Brain microvascular endothelial cell (primary cell): ENCODE results near the gene CFAP20DC.
"Not testable (repeated sequence)": the region's sequence is repeated elsewhere in the genome, so short reads cannot be mapped to it uniquely, and the experiment has no call there.

Experiments used
- DNase-seq: peaks from one replicate; pipeline ENCODE4 v3.0.0-alpha.2; 2020
- H3K27ac ChIP-seq: fragments of 250-450 bp; sonication (Bioruptor Pico); 2 replicates; pipeline ENCODE4 v1.5.1; 2020; ENCODE audit warnings: mild to moderate bottlenecking, moderate library complexity
- H3K27me3 ChIP-seq: fragments of 250-450 bp; sonication (Bioruptor Pico); replicated peaks from 2 replicates; pipeline ENCODE4 v1.5.1; 2020; ENCODE audit warnings: mild to moderate bottlenecking
- H3K36me3 ChIP-seq: fragments of 250-450 bp; sonication (Bioruptor Pico); replicated peaks from 2 replicates; pipeline ENCODE4 v1.5.1; 2020; ENCODE audit warnings: mild to moderate bottlenecking
- H3K4me3 ChIP-seq: 2 replicates; pipeline ENCODE4 v1.5.1; 2011; ENCODE audit warnings: low read depth, mild to moderate bottlenecking, control low read depth, low read length, moderate library complexity
- in situ Hi-C: cut with HindIII; loops from 2 replicates; pipeline ENCODE4 v1.10.0; 2017; ENCODE audit warnings: low sequenced_read_pairs, low pct_ligation_motif_present
- TF ChIP-seq, protein P1 (sequence below): IDR thresholded peaks from 2 replicates; pipeline ENCODE4 v1.5.1; 2011; ENCODE audit warnings: low read depth, mild to moderate bottlenecking, moderate library complexity, low read length, control low read depth, inconsistent platforms; ENCODE audit errors: missing control alignments

CFAP20DC gene

DNA sequence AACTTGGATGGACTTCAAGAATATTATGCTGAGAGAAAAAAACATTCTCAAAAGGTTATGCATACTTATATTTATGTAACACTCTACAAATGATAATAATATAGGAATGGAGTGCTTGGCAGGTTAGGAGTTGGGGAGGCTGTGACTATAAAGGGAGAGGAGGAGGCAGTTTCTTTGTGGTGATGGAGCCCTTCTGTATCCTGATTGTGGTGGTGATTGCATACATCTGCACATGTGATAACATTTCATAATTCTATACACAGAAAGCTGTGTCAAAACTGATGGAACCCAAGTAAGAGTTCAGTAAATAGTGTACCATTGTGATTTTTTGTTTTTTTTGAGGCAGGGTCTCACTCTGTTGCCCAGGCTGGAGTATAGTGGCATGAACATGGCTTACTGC, 351.6 kb downstream of the CFAP20DC start:
- Histone ChIP-seq H3K27ac (no peak overlapping the region), H3K27me3 (no peaks in the 10 kb centered on the region), H3K36me3 (no peaks in the 10 kb centered on the region), H3K4me3 (no peak overlapping the region)
- no peak for DNase-seq
- TF ChIP-seq, protein P1, sequence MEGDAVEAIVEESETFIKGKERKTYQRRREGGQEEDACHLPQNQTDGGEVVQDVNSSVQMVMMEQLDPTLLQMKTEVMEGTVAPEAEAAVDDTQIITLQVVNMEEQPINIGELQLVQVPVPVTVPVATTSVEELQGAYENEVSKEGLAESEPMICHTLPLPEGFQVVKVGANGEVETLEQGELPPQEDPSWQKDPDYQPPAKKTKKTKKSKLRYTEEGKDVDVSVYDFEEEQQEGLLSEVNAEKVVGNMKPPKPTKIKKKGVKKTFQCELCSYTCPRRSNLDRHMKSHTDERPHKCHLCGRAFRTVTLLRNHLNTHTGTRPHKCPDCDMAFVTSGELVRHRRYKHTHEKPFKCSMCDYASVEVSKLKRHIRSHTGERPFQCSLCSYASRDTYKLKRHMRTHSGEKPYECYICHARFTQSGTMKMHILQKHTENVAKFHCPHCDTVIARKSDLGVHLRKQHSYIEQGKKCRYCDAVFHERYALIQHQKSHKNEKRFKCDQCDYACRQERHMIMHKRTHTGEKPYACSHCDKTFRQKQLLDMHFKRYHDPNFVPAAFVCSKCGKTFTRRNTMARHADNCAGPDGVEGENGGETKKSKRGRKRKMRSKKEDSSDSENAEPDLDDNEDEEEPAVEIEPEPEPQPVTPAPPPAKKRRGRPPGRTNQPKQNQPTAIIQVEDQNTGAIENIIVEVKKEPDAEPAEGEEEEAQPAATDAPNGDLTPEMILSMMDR, result no peak
- in situ Hi-C loops, result no loop called here

DNA sequence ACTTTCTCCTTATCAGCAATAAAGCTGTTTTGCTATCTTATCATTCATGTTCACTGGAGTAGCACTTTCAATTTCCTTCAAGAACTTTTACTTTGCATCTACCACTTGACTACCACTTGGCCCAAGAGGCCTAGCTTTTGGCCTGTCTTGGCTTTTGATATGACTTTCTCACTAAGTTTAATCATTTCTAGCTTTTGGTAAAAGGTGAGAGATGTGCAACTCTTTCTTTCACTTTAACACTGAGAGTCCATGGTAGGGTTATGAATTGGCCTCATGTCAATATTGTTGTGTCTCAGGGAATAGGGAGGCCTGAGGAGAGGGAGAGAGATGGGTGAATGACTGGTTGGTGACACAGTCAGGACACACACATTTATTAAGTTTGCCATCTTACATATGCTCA, 352.3 kb downstream of the CFAP20DC start:
- in situ Hi-C loops, result no loop called here
- TF ChIP-seq, protein P1, result no peak
- Histone ChIP-seq H3K27me3 (no peaks in the 10 kb centered on the region), H3K4me3 (no peak overlapping the region), H3K27ac (no peak overlapping the region), H3K36me3 (no peaks in the 10 kb centered on the region)
- no peak for DNase-seq

DNA sequence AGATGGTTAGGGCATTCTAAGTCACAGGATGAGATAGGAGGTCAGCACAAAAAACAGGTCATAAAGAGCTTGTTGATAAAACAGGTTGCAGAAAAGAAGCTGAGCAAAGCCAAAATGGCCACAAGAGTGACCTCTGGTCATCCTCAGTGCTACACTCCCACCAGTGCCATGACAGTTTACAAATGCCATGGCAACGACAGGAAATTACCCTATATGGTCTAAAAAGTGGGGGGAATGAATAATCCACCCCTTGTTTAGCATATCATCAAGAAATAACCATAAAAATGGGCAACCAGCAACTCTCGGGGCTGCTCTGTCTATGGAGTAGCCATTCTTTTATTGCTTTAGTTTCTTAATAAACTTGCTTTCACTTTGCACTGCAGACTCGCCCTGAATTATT, 353.0 kb downstream of the CFAP20DC start:
- DNase-seq, H3K36me3 ChIP-seq, in situ Hi-C loops, H3K27ac ChIP-seq, H3K27me3 ChIP-seq, H3K4me3 ChIP-seq: not testable (repeated sequence)

DNA sequence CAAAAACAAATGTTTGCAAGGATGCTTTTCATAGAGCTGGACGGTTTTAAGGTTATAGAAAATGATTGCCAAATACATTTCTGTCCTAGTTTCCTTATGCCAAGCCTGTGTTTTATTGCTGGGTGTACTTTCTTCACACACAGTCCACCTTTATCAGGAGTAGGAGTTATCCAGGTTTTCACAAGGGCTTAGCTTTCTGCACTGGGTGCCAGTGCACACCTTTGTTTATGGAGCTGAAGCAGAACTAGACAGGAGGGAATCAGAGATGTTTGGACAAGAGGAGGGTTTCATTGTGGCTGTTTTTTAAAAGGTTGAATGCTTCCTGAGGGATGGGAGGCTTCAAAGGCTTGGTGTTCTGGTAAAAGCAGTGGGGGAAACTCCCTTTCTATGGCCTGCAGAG, 353.7 kb downstream of the CFAP20DC start:
- H3K4me3 ChIP-seq, result no peak overlapping the region
- H3K27me3 ChIP-seq, result no peaks in the 10 kb centered on the region
- in situ Hi-C loops, result no loop called here
- TF ChIP-seq, protein P1, result no peak
- no peaks in the 10 kb centered on the region for H3K36me3 ChIP-seq
- no peak overlapping the region for H3K27ac ChIP-seq
- no peak for DNase-seq

DNA sequence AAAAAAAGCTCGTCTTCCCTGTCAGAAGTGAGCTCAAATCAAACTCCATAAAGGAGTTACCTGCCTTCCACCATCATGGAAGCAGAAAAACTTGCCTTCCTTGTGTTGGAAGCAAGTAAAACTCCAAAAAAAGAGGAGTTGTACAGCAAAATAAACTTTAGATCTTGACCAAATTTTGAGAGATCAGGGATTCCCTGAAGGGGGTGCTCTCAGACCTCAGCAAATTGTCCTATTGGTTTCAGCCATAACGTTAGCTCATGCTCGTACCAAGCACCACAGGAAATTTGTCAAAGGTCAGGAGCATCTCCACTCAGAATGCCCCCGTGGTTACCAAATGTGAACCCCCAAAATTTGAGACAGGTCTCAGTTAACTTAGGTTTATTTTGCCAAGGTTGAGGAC, 354.5 kb downstream of the CFAP20DC start:
- DNase-seq, H3K27ac ChIP-seq, H3K4me3 ChIP-seq, H3K36me3 ChIP-seq, H3K27me3 ChIP-seq, in situ Hi-C loops: not testable (repeated sequence)

DNA sequence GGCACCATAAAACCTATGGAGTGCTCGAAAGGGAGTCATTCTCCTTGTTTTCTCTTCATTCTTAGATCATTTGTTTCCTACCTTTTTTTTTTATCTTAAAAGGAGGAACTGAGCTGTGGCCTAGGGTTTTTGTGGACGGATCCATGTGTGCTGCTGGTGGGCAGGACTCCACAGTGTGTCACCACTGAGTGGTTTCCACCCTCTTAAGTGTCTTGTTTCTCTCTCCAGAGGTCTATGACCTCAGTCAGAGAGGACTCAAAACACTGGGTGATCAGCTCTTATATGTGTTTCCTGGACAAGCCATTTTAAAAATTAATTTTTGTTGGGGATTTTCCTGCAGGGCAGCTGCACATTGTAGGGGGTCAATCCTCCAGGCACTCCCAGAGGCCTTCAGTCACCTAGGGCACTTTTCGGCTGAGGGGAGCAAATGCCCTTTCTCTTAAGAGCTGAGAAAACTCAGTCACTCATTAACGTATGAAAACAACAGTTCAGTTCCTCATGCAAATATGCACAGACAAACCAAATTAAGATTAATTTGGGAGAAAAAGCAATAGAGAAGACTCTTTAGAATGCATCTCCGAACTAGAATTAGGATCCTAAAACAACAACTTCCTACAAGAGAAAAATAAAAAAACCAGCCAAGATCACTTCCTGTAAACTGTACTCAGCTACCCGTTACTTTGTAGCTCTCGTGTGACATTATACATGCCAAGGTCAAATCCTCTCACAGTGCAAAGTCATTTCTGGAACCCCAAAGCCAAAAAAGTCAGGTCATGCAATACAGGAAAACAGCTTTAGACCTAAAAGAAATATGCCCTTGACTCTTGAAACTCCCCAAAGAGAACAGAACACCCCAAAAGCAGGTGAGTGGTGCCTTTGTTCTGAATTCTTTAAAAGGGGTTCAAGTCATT, 355.6 kb downstream of the CFAP20DC start:
- in situ Hi-C loops, result no loop called here
- Histone ChIP-seq H3K27ac (no peak overlapping the region), H3K36me3 (no peaks in the 10 kb centered on the region), H3K4me3 (no peak overlapping the region), H3K27me3 (no peaks in the 10 kb centered on the region)
- no peak for DNase-seq
- TF ChIP-seq, protein P1, result no peak

DNA sequence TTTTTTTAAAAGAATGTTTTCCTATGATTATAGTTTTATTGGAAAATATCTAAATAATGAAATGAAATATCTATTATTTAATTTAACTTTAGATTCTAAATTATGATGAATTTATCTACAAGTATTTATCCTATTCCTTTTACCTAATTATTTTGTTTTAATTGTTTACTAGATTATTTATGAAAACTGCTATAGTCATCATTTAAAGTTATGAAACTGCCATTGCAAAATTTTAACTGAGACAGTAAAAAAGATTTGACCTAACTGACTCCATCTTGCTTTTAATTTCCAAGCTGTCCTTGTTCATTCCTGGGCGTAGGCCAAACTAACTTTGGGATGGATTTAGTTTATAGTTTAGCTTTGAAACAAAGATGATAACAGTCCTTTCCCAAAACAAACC, 357.3 kb downstream of the CFAP20DC start:
- no peak for DNase-seq
- in situ Hi-C loops, result no loop called here
- no peaks in the 10 kb centered on the region for H3K27me3 ChIP-seq
- no peak overlapping the region for H3K4me3 ChIP-seq
- no peaks in the 10 kb centered on the region for H3K36me3 ChIP-seq
- TF ChIP-seq, protein P1, result no peak
- H3K27ac ChIP-seq, result no peak overlapping the region
